GM18861 (cell line): ENCODE measurements around the gene MAD1L1.

Source experiments
- ATAC-seq: cut with Tn5 transposase; IDR thresholded peaks from one replicate; pipeline ENCODE4 v1.9.1; 2021; ENCODE audit not compliant: unreplicated experiment

MAD1L1 gene

DNA sequence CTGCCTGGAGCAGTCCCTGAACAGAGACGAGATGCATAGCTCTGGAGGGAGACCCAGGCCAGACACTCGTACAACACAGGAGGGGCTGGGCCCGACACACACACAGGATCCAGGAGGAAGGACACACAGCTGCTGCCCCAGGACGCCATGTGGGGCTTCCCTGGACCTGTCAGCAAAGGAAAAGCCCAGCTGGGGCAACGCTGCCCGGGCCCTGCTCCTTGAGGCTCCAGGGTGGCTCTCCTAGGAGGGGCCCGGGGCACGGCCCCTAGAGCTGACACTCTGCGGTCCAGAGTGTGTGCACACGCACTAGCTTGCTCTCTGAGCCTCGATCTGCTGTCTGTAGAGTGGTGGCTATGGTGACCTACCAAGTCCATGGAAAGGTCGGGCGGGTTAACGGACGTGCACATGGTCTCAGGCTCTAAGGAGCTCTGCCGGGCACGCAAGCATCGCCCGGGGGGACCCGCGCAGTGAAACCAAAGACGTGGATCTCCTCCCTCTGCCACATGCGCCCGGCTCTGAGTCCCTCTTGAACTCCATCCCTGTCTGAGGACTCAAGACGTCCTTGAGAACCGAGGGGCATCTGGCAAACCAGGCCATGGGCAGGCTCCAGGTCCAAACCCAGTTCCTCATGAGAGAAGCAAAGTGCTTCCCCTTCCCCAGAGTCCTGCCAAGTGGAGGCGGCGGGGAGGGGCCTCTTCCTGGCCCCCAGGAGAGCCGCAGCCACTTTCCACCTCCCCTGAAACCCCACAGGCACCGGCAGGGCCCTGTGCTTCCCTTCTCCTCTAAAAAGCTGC is 283.7 kb downstream of the MAD1L1 start:
- no peak for ATAC-seq

GRCh38 chr7:1948301-1948796 is 284.4 kb downstream of the MAD1L1 start:
- no peak for ATAC-seq

GRCh38 chr7:1947586-1948217 is 285.0 kb downstream of the MAD1L1 start:
- no peak for ATAC-seq

DNA sequence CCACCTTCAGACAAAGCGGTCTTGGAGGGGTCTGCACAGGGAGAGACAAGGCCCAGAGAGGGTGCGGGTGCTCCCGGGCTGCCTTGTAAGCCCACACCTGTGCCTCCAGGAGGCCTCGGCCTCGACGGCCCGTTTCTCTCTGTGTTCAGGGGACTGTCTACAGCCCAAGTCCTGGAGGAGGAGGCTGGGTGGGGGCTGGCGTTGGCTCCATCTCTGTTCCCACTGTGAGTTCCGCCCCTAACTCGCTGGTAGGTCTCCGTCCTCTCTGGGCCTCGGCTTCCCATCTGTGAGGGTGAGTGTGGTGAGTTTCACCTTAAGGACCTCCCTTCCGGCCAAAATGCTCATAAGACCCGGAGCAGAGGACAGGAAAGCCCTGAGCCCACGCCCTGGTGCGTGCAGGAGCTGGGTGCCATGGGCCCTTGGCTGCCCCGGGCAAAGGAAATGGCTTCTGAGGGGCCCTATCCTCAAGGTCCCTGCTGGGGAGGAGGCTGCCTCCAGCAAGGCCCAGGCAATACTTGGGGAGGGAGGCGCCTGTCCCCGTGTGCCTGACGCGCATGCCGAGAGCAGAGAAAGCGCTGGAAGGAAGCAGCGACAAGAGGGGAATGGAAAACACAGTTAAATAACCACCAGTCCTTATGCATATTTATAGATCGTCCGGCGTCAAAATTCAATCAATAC is 285.8 kb downstream of the MAD1L1 start:
- ATAC-seq, result no peak

- no peak for ATAC-seq
These were observed 286.5 kb downstream of the MAD1L1 start for GRCh38 chr7:1946025-1946772.

- ATAC-seq, result no peak
These were observed 287.2 kb downstream of the MAD1L1 start for GRCh38 chr7:1945558-1945957.

DNA sequence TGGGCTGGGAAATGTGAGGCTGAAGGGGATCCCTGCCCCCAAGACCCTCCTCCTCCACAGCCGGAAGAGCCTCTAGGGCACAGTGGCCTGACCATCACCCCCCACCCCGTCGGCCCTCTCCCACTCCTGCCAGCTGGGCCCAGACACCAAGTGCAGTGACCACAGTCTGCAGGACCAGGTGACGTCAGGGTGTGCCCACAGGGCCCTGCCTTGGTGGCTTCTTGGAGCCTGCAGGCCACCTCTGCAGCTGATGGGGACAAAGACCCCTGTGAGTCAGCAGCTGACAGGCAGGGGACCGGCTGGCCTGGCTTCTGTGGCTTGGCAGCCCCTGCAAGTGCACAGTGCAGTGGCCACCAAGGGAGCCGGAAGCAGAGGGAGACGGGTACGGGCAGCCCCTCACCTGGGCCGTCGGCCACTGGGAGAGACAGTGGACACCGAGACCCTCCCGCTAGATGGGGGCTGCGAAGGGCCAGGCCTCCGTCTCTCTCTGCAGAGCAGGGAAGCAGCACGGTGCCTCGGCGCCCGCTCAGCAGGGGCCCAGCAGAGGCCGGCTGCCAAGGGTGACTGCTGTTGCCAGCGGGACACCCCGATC is 288.0 kb downstream of the MAD1L1 start:
- ATAC-seq, result no peak

GRCh38 chr7:1943933-1944618 is 288.7 kb downstream of the MAD1L1 start:
- ATAC-seq, result no peak

GRCh38 chr7:1943326-1943725 is 289.4 kb downstream of the MAD1L1 start:
- ATAC-seq, result no peak

- ATAC-seq, result no peak
These were observed 289.8 kb downstream of the MAD1L1 start for GRCh38 chr7:1942941-1943289.

DNA sequence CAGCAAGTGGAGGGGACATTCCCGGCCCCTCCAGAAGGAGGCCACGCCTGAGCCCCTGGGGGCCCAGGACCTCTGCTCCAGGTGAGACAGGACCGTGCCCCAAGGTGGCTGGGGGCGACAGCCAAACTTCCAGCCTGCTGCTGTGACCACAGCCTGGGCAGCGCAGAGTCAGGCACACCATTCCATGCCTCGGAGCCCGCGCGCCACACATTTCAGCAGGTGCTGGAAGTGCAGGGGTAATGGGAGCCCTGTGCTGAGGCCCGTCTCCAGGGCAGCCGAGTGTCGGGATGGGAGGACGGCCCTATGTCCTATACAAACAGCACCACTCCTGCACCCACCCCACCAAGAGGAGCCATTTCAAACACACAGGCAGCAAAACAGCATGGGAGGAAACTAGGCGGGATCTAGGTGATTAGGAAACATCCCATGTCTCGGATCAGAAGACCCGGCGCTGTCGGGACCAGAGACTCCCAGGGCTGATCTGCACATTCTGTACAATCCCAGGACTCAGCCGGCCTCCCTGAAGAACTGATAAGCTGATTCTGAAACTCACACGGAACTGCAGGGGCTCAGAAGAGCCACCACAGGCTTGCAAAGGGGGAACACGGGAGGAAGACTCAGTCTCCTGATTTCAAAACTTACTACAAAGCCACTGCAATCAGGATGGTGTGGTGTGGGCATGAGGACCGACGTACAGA is 290.4 kb downstream of the MAD1L1 start:
- ATAC-seq, result no peak

GRCh38 chr7:1941464-1942242 is 291.1 kb downstream of the MAD1L1 start:
- no peak for ATAC-seq

DNA sequence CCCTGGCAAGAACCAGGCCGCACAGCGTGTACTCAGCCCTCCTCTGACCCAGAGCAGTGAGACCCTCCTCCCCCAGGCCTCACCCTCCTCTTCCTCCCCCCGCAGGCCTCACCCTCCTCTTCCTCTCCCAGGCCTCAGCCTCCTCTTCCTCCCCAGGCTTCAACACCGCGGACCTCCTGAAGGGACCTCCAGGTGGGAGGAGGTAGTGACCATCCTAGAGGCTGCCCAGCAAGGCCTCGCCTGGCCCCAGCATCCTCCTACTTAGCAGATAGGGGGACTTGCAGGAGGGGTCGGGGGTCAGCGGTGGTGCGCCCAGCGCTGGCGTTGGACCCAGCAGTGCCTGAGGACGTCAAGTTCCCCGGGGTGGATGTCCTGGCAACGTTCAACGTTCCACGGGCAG is 291.9 kb downstream of the MAD1L1 start:
- no peak for ATAC-seq

- peak; percentile 89 for ATAC-seq
These were observed 292.4 kb downstream of the MAD1L1 start for GRCh38 chr7:1940402-1940786.

DNA sequence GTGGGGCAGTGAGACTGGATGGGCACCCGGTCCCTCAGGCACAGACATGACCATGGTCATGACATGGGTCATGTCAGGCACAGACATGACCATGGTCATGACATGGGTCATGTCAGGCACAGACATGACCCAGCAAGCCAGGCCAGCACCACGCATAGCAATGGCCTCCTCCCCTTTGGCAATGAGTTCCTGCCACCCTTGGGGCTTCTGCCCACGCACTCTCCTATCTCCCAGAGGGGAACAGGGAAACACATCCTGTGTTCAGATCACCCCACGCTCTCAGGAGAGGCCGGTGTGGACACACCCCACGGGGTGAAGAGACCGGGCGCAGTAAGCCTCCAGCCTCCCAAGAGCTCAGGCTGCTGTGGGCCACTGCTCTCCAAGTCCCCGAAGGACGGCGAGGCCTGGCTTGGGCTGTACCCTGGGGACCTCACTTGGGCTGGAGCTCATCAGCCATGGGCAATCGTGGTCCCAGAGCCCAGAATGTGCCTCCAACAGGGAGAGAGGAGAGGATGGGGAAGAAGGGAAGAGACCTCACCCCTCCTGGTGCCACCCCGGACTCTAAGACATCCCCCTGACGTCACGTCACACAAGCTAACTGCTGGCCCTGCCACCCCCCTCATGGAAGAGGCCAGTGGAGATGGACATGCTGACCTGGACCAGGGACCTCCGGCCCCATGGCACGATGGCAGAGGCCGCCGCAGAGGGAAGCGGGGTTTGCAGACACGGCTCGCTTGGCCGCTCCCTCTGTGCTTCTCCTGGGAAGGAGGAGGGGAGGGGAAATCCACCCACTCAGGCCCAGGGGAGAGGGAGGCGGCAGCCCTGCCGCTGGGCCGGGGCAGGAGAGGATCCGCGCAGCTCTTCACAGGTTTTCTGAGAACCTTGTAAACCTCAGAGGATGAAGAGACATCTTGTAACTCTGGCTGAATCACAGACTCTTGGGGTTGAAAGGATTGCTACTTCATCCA is 293.0 kb downstream of the MAD1L1 start:
- no peak for ATAC-seq

GRCh38 chr7:1938788-1939433 is 293.8 kb downstream of the MAD1L1 start:
- ATAC-seq, result no peak

DNA sequence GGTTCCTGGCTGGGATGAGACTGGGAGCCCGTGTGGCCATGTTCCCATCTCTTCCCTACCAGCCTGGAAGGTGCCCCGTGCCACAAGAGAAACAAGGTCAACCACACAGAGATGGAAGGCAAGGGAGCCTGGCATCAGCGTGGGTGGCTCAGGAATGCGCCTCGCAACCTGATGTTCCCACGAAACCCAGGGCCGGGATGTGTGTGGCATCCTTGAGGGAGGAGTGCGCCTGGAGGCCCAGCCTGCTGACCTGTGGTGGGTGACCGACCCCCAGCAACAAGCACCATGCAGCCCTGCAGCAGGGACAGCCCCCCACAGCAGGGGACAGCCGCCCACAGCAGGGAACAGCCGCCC is 295.5 kb downstream of the MAD1L1 start:
- ATAC-seq, result no peak
